SK-N-SH (cell line): ENCODE measurements around the gene GLG1.

Experiments
- EZH2phosphoT487 ChIP-seq: fragments of 200-600 bp; sonication (generic); IDR thresholded peaks from 2 replicates; pipeline ENCODE4 v1.6.1; 2017; ENCODE audit warnings: low read depth, mixed run types, mild to moderate bottlenecking, antibody characterized with exemption, moderate library complexity, borderline replicate concordance
- SIN3A ChIP-seq: IDR thresholded peaks from 2 replicates; pipeline ENCODE4 v1.6.1; 2012; ENCODE audit warnings: low read depth, mild to moderate bottlenecking, low read length, moderate library complexity, borderline replicate concordance
- TCF12 ChIP-seq: IDR thresholded peaks from 2 replicates; pipeline ENCODE4 v1.4.0; 2012
- TF ChIP-seq, protein P1 (sequence below): fragments of 200-600 bp; sonication (generic); IDR thresholded peaks from 2 replicates; pipeline ENCODE4 v1.6.1; 2017; ENCODE audit warnings: antibody characterized with exemption, mild to moderate bottlenecking, moderate library complexity

DNA sequence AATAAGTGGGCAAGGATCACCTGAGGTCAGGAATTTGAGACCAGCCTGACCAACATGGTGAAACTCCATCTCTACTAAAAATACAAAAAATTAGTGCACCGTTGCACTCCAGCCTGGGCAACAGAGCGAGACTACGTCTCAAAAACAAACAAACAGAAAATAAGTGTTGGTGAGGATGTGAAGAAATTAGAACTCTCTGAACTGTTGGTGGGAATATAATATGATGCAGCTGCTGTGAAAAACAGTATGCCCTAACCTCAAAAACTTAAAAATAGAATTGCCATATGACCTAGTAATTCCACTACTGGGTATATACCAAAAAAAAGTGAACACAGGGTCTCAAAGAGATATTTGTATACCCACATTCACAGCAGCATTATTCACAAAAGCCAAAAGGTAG is 26.1 kb downstream of the GLG1 start:
- TF ChIP-seq, protein P1, sequence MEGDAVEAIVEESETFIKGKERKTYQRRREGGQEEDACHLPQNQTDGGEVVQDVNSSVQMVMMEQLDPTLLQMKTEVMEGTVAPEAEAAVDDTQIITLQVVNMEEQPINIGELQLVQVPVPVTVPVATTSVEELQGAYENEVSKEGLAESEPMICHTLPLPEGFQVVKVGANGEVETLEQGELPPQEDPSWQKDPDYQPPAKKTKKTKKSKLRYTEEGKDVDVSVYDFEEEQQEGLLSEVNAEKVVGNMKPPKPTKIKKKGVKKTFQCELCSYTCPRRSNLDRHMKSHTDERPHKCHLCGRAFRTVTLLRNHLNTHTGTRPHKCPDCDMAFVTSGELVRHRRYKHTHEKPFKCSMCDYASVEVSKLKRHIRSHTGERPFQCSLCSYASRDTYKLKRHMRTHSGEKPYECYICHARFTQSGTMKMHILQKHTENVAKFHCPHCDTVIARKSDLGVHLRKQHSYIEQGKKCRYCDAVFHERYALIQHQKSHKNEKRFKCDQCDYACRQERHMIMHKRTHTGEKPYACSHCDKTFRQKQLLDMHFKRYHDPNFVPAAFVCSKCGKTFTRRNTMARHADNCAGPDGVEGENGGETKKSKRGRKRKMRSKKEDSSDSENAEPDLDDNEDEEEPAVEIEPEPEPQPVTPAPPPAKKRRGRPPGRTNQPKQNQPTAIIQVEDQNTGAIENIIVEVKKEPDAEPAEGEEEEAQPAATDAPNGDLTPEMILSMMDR: no peak
- TF ChIP-seq EZH2phosphoT487 (no peak), SIN3A (no peak), TCF12 (no peak)
